Ramos (cell line): ENCODE results near the gene USP12.
"Not testable (repeated sequence)": the region's sequence is repeated elsewhere in the genome, so short reads cannot be mapped to it uniquely, and the experiment has no call there.

Experiments used
- in situ Hi-C: fragments of 300-500 bp; cut with MboI; formaldehyde crosslinking; loops from one replicate; pipeline ENCODE4 v1.14.3; 2022; ENCODE audit warnings: low sequenced_read_pairs; ENCODE audit not compliant: unreplicated experiment

The USP12 gene

GRCh38 chr13:27126859-27127258 is 44.8 kb downstream of the USP12 start:
- in situ Hi-C loops: no loop called here

DNA sequence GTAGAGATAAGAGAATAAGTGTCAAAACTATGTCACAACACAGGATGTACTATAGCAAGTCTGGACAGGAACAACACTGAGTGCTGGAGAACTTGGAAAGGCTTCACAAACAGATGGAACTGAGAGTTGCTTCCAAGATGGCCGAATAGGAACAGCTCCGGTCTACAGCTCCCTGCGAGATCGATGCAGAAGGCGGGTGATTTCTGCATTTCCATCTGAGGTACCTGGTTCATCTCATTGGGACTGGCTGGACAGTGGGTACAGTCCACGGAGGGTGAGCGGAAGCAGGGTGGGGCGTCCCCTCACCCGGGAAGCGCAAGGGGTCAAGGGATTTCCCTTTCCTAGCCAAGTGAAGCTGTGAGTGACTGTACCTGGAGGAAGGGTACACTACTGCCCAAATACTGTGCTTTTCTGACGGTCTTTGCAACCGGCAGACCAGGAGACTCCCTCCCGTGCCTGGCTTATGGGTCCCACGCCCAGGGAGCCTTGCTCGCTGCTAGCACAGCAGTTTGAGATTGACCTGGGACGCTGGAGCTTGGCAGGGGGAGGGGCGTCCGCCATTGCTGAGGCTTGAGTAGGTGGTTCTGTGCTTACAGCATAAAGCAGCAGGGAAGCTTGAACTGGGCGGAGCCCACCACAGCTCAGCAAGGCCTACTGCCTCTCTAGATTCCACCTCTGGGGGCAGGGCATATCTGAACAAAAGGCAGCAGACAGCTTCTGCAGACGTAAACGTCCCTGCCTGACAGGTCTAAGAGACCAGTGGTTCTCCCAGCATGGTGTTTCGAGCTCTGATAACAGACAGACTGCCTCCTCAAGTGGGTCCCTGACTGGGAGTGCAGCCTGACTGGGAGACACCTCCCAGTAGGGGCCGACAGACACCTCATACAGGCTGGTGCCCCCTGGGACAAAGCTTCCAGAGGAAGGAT is 46.0 kb downstream of the USP12 start:
- in situ Hi-C loops: no loop called here

GRCh38 chr13:27124571-27124970 is 47.0 kb downstream of the USP12 start:
- in situ Hi-C loops: no loop called here

DNA sequence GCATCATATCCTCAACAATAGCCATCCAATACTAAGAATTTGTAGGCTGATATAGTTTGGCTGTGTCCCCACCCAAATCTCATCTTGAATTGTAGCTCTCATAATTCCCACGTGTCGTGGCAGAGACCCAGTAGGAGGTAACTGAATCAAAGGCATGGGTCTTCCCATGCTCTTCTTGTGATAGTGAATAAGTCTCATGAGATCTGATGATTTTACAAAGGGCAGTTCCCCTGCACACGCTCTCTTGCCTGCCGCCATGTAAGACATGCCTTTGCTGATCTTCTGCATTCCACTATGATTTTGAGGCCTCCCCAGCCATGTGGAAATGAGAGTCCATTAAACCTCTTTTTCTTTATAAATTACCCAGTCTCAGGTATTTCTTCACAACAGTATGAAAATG is 48.2 kb downstream of the USP12 start:
- in situ Hi-C loops: not testable (repeated sequence)

DNA sequence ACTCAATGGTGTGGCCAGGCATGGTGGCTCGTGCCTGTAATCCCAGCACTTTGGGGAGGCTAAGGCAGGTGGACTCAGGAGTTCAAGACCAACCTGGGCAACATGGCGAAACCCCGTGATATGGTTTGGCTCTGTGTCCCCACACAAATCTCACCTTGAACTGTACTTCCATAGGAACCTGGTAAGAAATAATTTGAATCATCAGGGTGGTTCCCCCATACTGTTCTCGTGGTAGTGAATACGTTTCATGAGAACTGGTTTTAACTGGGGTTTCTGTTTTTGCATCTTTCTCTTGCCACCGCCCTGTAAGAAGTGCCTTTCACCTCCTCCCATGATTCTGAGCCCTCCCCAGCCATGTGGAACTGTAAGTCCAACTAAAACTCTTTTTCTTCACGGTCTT is 49.6 kb downstream of the USP12 start:
- in situ Hi-C loops: no loop called here

GRCh38 chr13:27120811-27121210 is 50.8 kb downstream of the USP12 start:
- in situ Hi-C loops: no loop called here

- in situ Hi-C loops: no loop called here
These were observed 51.6 kb downstream of the USP12 start for GRCh38 chr13:27120011-27120410.

DNA sequence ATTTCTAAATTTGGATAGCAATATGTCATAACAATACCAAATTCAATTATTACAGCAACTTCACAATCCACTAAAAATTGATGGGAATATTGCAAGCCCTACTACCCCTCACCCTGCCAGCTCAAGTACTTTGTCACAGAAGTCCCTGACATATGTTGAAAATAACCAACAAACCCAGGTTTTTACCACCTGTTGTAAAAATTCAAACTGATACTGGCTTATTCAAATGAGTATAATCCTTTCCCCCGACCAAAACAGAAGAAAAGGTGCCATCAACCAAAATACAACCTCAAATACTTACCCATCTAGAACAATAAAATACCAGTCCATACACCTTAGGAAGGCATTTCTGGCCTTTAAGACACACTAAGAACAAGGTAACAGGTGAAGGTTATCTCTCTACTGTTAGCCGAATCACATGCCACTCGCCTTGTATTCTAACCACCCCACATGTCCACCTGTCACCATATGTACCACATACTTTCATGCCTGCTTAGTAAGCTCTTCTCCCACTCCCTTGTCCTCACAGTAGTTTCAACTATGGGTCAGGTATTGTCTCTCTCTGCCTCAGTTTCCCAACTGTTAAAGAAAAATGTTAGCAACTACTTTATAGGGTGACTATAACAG is 53.1 kb downstream of the USP12 start:
- in situ Hi-C loops: no loop called here

DNA sequence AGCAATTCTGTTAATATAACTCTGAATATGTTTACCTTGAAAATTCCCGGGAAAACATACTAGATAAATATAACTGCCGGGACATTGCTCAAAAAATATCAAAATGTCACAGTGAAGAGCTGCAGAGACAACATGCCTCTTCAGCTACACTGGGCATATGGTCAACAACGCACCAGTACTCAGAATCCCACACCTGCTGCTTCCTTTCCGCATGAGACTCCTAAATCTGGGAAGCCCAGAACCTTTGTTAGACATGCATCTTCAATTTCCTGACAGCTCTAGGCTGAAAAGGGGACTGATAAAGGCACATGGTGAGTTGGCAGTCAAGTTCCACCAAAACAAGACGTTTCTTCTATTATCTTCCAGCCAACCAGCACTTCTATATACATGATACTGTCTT is 53.7 kb downstream of the USP12 start:
- in situ Hi-C loops: no loop called here

DNA sequence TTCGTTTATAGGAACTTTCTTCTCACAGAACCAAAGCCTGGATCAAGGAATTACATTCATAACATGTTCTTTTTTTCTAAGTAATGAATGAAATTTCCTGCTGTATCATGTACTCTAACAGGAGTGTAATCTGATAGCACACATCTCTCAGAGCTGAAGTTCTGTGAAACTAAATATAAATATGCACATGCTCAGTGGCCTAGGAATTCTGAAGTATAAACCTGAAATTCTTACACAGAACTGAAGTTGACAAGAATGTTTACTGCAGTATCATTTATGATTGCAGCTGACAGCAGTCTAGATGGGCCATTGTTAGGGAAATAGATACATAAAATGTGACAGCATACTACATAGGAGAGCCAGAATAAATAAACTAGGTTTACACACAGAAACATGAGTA is 54.5 kb downstream of the USP12 start:
- in situ Hi-C loops: no loop called here

GRCh38 chr13:27113436-27113835 is 58.2 kb downstream of the USP12 start:
- in situ Hi-C loops: no loop called here

DNA sequence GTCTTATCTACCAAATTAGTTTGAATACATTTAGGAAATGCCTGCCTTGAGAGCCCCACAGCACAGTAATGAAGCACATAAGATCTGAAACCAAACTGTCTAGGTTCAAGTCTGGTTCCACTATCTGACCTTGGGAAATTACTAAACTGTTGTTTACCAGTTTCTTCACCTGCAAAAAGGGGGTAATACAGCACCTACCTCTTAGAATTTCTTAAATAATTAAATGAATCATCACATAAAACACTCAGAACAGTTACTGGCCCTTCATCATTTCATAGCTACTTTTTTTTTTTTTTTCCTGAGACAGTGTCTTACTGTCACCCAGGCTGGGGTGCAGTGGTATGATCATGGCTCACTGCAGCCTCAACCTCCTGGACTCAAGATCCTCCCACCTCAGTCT is 59.6 kb downstream of the USP12 start:
- in situ Hi-C loops: no loop called here

DNA sequence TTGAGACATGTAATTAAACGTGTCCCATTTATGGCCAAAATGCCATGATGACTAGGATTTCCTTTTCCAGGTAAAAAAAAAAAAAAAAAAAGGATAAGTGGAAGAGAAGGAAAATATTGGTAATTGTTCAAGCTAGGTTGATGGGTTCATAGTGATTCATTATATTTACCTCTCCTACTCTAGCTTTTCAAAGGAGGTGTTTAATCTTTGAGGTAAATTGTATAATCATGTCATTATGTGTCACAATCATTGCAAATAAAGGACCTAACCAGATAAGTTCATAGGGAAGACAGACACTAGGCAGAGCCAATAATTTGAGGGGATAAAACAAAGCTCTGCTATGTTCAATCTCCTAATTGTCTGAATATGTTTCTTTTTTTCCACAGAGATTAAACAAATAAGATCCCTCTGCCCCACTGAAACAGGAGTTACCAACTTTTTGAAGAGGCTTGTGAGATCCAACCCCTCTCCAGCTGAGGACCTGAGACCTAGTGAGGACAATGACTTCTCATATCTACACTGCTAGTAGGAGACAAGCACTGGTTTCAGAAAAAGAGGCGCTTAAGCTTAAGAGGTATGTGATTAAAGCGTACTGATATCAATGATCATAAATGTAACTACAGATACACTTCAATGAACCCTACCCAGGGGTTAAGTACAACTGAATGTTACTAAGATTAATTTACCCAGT is 61.4 kb downstream of the USP12 start:
- in situ Hi-C loops: no loop called here

DNA sequence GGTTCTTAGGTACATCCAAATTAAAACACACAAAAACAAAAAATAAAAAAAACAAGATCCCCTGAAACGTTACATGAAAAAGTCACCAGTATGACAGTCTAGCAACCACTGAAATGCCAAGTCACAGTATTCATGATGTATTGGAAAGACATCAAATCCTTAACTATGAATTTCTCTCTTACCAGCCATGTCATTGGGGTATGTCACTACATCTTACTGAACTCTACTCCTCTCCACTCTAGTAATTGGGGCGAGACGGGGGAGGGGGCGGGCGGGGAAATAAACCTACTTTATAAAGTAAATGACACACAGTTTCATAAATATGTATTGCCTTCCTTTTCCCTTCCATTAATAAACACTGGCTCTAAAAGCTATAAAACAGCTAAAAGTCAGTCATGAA is 65.5 kb downstream of the USP12 start:
- in situ Hi-C loops: no loop called here

GRCh38 chr13:27104606-27105005 is 67.0 kb downstream of the USP12 start:
- in situ Hi-C loops: no loop called here

DNA sequence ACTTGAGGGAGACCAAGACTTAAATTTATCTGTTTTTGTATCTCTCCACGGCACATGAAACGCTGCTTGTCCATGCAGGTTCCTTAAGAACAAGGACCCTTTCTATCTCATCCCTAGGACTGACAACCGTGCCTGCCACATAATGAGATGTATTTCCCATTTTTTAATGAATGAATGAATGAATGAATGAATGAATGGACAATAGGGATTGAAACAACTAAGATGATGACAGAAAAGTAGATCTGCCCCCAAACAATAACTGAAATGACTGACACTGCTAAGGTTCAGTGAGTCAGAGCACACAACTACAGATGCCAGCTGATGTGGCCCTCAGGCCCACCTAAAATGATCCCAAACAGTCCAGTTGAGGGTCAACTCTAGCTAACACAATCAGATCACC is 69.8 kb downstream of the USP12 start:
- in situ Hi-C loops: no loop called here

- in situ Hi-C loops: no loop called here
These were observed 70.3 kb downstream of the USP12 start for GRCh38 chr13:27101289-27101688.

DNA sequence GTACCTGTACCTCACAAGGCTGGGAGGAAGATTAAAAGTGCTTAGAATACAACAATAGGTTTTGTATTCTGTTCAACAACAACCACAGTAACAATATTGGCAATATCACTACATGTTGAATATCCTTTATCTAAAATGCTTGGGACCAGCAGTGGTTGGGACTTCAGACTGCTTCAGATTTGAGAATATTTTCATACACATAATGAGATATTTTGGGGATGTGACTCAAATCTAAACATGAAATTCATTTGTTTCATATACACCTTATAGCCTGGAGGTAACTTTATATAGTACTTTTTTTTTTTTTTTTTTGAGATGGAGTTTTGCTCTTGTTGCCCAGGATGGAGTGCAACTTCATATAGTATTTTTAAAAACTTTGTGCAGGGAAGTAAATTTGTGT is 73.9 kb downstream of the USP12 start:
- in situ Hi-C loops: no loop called here

- in situ Hi-C loops: no loop called here
These were observed 80.2 kb downstream of the USP12 start for GRCh38 chr13:27091451-27091850.

DNA sequence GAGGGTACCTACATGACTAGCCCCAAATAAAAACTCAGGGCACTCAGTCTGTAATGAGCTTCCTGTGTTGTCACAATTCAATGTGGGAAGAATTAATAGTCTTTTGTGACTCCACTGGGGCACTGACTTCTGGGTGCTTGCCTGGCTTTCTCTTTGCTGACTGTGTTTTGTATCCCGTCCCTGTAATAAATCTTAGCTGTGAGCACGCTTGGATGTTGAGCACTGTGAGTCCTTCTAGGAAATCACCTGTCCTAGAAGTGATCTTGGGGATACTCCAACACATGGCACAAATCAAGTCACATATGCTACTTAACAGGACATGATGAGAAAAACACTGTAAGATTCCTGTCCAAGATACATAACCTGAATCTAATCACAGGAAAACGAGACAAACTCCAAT is 83.0 kb downstream of the USP12 start:
- in situ Hi-C loops: no loop called here

- in situ Hi-C loops: no loop called here
These were observed 84.9 kb downstream of the USP12 start for GRCh38 chr13:27086599-27087265.
